DOHH2 (cell line): ENCODE measurements around the gene KCNH1.
"Not testable (repeated sequence)": the region's sequence is repeated elsewhere in the genome, so short reads cannot be mapped to it uniquely, and the experiment has no call there.

Source experiments
- H3F3A ChIP-seq: fragments of 200-600 bp; sonication (generic), shearing (Covaris generic); 2 replicates; pipeline ENCODE4 v1.6.0; 2016; ENCODE audit warnings: antibody characterized with exemption, mild to moderate bottlenecking; ENCODE audit not compliant: control insufficient read depth, insufficient read depth
- H3K27ac ChIP-seq: fragments of 200-600 bp; sonication (generic); 2 replicates; pipeline ENCODE4 v1.5.1; 2014; ENCODE audit warnings: low read depth, mild to moderate bottlenecking, low read length, moderate library complexity
- H3K27me3 ChIP-seq: fragments of 200-600 bp; sonication (generic); 2 replicates; pipeline ENCODE4 v1.6.1; 2014; ENCODE audit warnings: mild to moderate bottlenecking, low read length, mixed read lengths; ENCODE audit not compliant: control insufficient read depth
- H3K36me3 ChIP-seq: fragments of 200-600 bp; sonication (generic); 2 replicates; pipeline ENCODE4 v1.6.1; 2014; ENCODE audit warnings: mild to moderate bottlenecking, low read length, moderate library complexity, mixed read lengths; ENCODE audit not compliant: control insufficient read depth
- H3K4me1 ChIP-seq: fragments of 200-600 bp; sonication (generic); 2 replicates; pipeline ENCODE4 v1.6.1; 2014; ENCODE audit warnings: mild to moderate bottlenecking, low read length, mixed read lengths; ENCODE audit not compliant: control insufficient read depth
- H3K4me2 ChIP-seq: fragments of 200-600 bp; sonication (generic); 2 replicates; pipeline ENCODE4 v1.6.0; 2014; ENCODE audit warnings: mild to moderate bottlenecking, low read length, moderate library complexity
- H3K4me3 ChIP-seq: fragments of 200-600 bp; sonication (generic); 2 replicates; pipeline ENCODE4 v1.5.1; 2014; ENCODE audit warnings: mild to moderate bottlenecking, low read length, mixed read lengths
- H3K79me2 ChIP-seq: fragments of 200-600 bp; sonication (generic); 2 replicates; pipeline ENCODE4 v1.6.1; 2014; ENCODE audit warnings: mild to moderate bottlenecking, low read length, mixed read lengths; ENCODE audit not compliant: control insufficient read depth
- H3K9me2 ChIP-seq: fragments of 200-600 bp; sonication (generic); replicated peaks from 2 replicates; pipeline ENCODE4 v1.6.1; 2014; ENCODE audit warnings: mild to moderate bottlenecking, low read length, mixed read lengths; ENCODE audit not compliant: control insufficient read depth
- H3K9me3 ChIP-seq: fragments of 200-600 bp; sonication (generic); 2 replicates; pipeline ENCODE4 v1.6.1; 2014; ENCODE audit warnings: antibody characterized with exemption, low read length, mixed read lengths; ENCODE audit not compliant: control insufficient read depth, insufficient read depth
- H4K20me1 ChIP-seq: fragments of 200-600 bp; sonication (generic); 2 replicates; pipeline ENCODE4 v1.6.0; 2014; ENCODE audit warnings: low read depth, mild to moderate bottlenecking, antibody characterized with exemption, low read length, moderate library complexity; ENCODE audit not compliant: control insufficient read depth, insufficient read depth
- EZH2phosphoT487 ChIP-seq: fragments of 200-600 bp; sonication (generic); IDR thresholded peaks from 2 replicates; pipeline ENCODE4 v1.6.1; 2017; ENCODE audit warnings: borderline replicate concordance, mild to moderate bottlenecking, antibody characterized with exemption, low read length, moderate library complexity, mixed read lengths
- TF ChIP-seq, protein P1 (sequence below): fragments of 200-600 bp; sonication (generic); IDR thresholded peaks from one replicate; pipeline ENCODE4 v1.5.1; 2014; ENCODE audit warnings: antibody characterized with exemption, mild to moderate bottlenecking, low read depth, low read length; ENCODE audit not compliant: poor library complexity, severe bottlenecking

KCNH1 gene

GRCh38 chr1:210978316-210978973, 155.5 kb downstream of the KCNH1 start:
- Histone ChIP-seq H3K79me2 (no peaks in the 10 kb centered on the region), H3K27ac (no peak overlapping the region), H3K9me2 (no peaks in the 10 kb centered on the region), H3K4me3 (no peak overlapping the region), H3K27me3 (no peaks in the 10 kb centered on the region), H3K4me1 (no peaks in the 10 kb centered on the region), H4K20me1 (no peaks in the 10 kb centered on the region), H3K9me3 (no peaks in the 10 kb centered on the region), H3F3A (no peaks in the 10 kb centered on the region), H3K4me2 (no peak overlapping the region), H3K36me3 (no peaks in the 10 kb centered on the region)
- no peak for TF ChIP-seq EZH2phosphoT487
- TF ChIP-seq, protein P1, sequence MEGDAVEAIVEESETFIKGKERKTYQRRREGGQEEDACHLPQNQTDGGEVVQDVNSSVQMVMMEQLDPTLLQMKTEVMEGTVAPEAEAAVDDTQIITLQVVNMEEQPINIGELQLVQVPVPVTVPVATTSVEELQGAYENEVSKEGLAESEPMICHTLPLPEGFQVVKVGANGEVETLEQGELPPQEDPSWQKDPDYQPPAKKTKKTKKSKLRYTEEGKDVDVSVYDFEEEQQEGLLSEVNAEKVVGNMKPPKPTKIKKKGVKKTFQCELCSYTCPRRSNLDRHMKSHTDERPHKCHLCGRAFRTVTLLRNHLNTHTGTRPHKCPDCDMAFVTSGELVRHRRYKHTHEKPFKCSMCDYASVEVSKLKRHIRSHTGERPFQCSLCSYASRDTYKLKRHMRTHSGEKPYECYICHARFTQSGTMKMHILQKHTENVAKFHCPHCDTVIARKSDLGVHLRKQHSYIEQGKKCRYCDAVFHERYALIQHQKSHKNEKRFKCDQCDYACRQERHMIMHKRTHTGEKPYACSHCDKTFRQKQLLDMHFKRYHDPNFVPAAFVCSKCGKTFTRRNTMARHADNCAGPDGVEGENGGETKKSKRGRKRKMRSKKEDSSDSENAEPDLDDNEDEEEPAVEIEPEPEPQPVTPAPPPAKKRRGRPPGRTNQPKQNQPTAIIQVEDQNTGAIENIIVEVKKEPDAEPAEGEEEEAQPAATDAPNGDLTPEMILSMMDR, result no peak

DNA sequence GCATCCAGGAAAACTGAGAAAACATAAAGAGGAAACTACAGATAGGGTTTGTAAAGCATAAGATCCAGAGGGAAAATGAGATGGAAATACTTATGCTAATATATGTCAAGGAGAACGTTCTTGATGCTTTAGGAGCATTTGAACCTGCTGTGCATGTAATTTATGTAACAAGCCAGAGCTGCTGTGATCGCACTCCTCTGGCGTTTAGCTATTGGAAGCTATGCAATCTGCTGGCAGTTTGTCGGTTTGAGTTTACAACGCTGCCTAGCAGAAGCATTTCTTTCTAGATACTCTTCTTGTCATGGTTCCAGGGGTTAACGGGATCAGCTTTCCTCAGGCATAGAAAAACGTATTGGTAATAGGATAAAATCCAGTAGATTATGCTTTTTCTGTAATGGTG, 182.7 kb downstream of the KCNH1 start:
- Histone ChIP-seq H3K27ac (no peak overlapping the region), H3K9me3 (no peaks in the 10 kb centered on the region), H3K27me3 (no peaks in the 10 kb centered on the region), H3K4me3 (no peak overlapping the region), H3K4me1 (no peaks in the 10 kb centered on the region), H4K20me1 (no peaks in the 10 kb centered on the region), H3K36me3 (no peaks in the 10 kb centered on the region), H3K79me2 (no peaks in the 10 kb centered on the region), H3K4me2 (no peak overlapping the region), H3K9me2 (no peaks in the 10 kb centered on the region), H3F3A (no peaks in the 10 kb centered on the region)
- TF ChIP-seq EZH2phosphoT487, result no peak
- TF ChIP-seq, protein P1, result no peak

GRCh38 chr1:210949940-210950546, 183.9 kb downstream of the KCNH1 start:
- not testable (repeated sequence) for H3K36me3 ChIP-seq, H3K79me2 ChIP-seq, H3K4me3 ChIP-seq, H3K4me1 ChIP-seq, H4K20me1 ChIP-seq, H3F3A ChIP-seq, H3K4me2 ChIP-seq, H3K9me2 ChIP-seq, H3K9me3 ChIP-seq, H3K27me3 ChIP-seq, H3K27ac ChIP-seq
- TF ChIP-seq, protein P1, result peak; percentile 58
